HEK293 (cell line): ENCODE data around the gene ESR1.

Source experiments
- CTCF ChIA-PET: fragments of 350-600 bp; formaldehyde crosslinking; extraction: SDS; loops from one replicate; lab custom pipeline; 2021; ENCODE audit warnings: antibody characterized with exemption; lab: Yijun Ruan, JAX
- POLR2A ChIA-PET: fragments of 300-600 bp; formaldehyde crosslinking; extraction: SDS; loops from one replicate; lab custom pipeline; 2020; ENCODE audit warnings: antibody characterized with exemption, inconsistent platforms; lab: Yijun Ruan, JAX
- H3K27ac ChIP-seq: fragments of 200-500 bp; sonication (Bioruptor generic); 2 replicates; pipeline ENCODE4 v1.5.1; 2014; ENCODE audit warnings: low read depth, low read length, control low read depth, inconsistent platforms; ENCODE audit errors: extremely low read depth
- H3K36me3 ChIP-seq, 2 experiments: fragments of 200-500 bp in 1 of 2; sonication (Bioruptor generic) in 1 of 2; 1 replicate in 1 of 2; 2 replicates in 1 of 2; pipeline ENCODE4 v1.5.1; 2014 to 2017; ENCODE audit warnings: inconsistent platforms in 2 of 2, low read length in 2 of 2; ENCODE audit not compliant: control insufficient read depth in 2 of 2, insufficient read depth in 1 of 2
- H3K4me1 ChIP-seq: fragments of 200-500 bp; sonication (Bioruptor generic); 2 replicates; pipeline ENCODE4 v1.5.1; 2014; ENCODE audit warnings: mild to moderate bottlenecking, low read length, inconsistent platforms; ENCODE audit not compliant: control insufficient read depth, insufficient read depth
- H3K4me3 ChIP-seq: 2 replicates; pipeline ENCODE4 v1.5.1; 2011; ENCODE audit warnings: low read depth, mild to moderate bottlenecking, control low read depth, low read length, moderate library complexity
- H3K9me3 ChIP-seq: fragments of 200-500 bp; sonication (Bioruptor generic); 2 replicates; pipeline ENCODE4 v1.5.1; 2014; ENCODE audit warnings: low read depth, low read length, inconsistent platforms; ENCODE audit not compliant: control insufficient read depth, insufficient read depth
- GLI4 ChIP-seq: fragments of 450-650 bp; formaldehyde crosslinking; IDR thresholded peaks from 2 replicates; pipeline ENCODE4 v1.5.1; 2016; ENCODE audit warnings: missing biosample characterization, missing genetic modification characterization
- HOXA7 ChIP-seq: sonication (generic); formaldehyde crosslinking; IDR thresholded peaks from 2 replicates; pipeline ENCODE4 v1.8.1; 2022; ENCODE audit warnings: missing genetic modification reagents, borderline replicate concordance
- PBX3 ChIP-seq: sonication (generic); formaldehyde crosslinking; IDR thresholded peaks from 2 replicates; pipeline ENCODE4 v1.8.1; 2022; ENCODE audit warnings: mild to moderate bottlenecking, moderate library complexity, missing genetic modification reagents
- SCRT2 ChIP-seq: fragments of 450-650 bp; formaldehyde crosslinking; IDR thresholded peaks from 2 replicates; pipeline ENCODE4 v1.5.1; 2016; ENCODE audit warnings: missing biosample characterization, missing genetic modification characterization
- SETDB1 ChIP-seq: IDR thresholded peaks from one replicate; pipeline ENCODE4 v1.6.1; 2017; ENCODE audit warnings: mild to moderate bottlenecking, low read length, moderate library complexity, mixed read lengths; ENCODE audit not compliant: insufficient read length
- SP7 ChIP-seq: fragments of 450-650 bp; formaldehyde crosslinking; IDR thresholded peaks from 2 replicates; pipeline ENCODE4 v1.5.1; 2016; ENCODE audit warnings: missing biosample characterization, missing genetic modification characterization
- ZNF292 ChIP-seq: fragments of 450-650 bp; formaldehyde crosslinking; IDR thresholded peaks from 2 replicates; pipeline ENCODE4 v1.5.1; 2016; ENCODE audit warnings: low read depth, missing biosample characterization, missing genetic modification characterization, borderline replicate concordance
- ZNF433 ChIP-seq: fragments of 450-650 bp; formaldehyde crosslinking; IDR thresholded peaks from 2 replicates; pipeline ENCODE4 v1.5.1; 2016; ENCODE audit warnings: missing biosample characterization, missing genetic modification characterization, low read depth
- ZNF513 ChIP-seq: fragments of 450-650 bp; IDR thresholded peaks from 2 replicates; pipeline ENCODE4 v1.5.1; 2018; ENCODE audit warnings: missing biosample characterization, missing genetic modification characterization
- ZNF514 ChIP-seq: fragments of 450-650 bp; formaldehyde crosslinking; IDR thresholded peaks from 2 replicates; pipeline ENCODE4 v1.5.1; 2016; ENCODE audit warnings: missing biosample characterization, missing genetic modification characterization
- ZNF660 ChIP-seq: fragments of 450-650 bp; IDR thresholded peaks from 2 replicates; pipeline ENCODE4 v1.5.1; 2018; ENCODE audit warnings: missing biosample characterization, mild to moderate bottlenecking, missing genetic modification characterization
- ZXDB ChIP-seq: fragments of 450-650 bp; formaldehyde crosslinking; IDR thresholded peaks from 2 replicates; pipeline ENCODE4 v1.5.1; 2016; ENCODE audit warnings: missing biosample characterization, missing genetic modification characterization
- TF ChIP-seq, protein P1 (sequence below): fragments of 450-650 bp; formaldehyde crosslinking; IDR thresholded peaks from 2 replicates; pipeline ENCODE4 v1.5.1; 2017; ENCODE audit warnings: missing biosample characterization, missing genetic modification characterization
- TF ChIP-seq, protein P2 (sequence below): fragments of 450-650 bp; formaldehyde crosslinking; IDR thresholded peaks from 2 replicates; pipeline ENCODE4; 2016; ENCODE audit warnings: missing biosample characterization, missing genetic modification characterization
- TF ChIP-seq, protein P3 (sequence below): fragments of 450-650 bp; formaldehyde crosslinking; conservative IDR thresholded peaks from 2 replicates; pipeline ENCODE4 v1.5.1; 2016; ENCODE audit warnings: low read depth, missing biosample characterization, missing genetic modification characterization

Gene ESR1

GRCh38 chr6:152148412-152148811, 340.9 kb downstream of the ESR1 start:
- Histone ChIP-seq H3K4me3 (no peak overlapping the region), H3K9me3 (no peaks in the 10 kb centered on the region), H3K27ac (no peak overlapping the region), H3K36me3 (peaks cover 4 to 45% of the 10 kb centered on the region in 2 experiments; a peak in 1 of 3 replicates), H3K4me1 (no peaks in the 10 kb centered on the region)
- POLR2A ChIA-PET: no interaction called here
- CTCF ChIA-PET: no interaction called here
- TF ChIP-seq ZXDB (tag by site-specific recombination) (no peak), SCRT2 (tag by site-specific recombination) (no peak), PBX3 (CRISPR knock-in tag) (no peak), ZNF660 (tag by site-specific recombination) (no peak), GLI4 (tag by site-specific recombination) (no peak), ZNF513 (tag by site-specific recombination) (no peak)
- TF ChIP-seq, protein P1, sequence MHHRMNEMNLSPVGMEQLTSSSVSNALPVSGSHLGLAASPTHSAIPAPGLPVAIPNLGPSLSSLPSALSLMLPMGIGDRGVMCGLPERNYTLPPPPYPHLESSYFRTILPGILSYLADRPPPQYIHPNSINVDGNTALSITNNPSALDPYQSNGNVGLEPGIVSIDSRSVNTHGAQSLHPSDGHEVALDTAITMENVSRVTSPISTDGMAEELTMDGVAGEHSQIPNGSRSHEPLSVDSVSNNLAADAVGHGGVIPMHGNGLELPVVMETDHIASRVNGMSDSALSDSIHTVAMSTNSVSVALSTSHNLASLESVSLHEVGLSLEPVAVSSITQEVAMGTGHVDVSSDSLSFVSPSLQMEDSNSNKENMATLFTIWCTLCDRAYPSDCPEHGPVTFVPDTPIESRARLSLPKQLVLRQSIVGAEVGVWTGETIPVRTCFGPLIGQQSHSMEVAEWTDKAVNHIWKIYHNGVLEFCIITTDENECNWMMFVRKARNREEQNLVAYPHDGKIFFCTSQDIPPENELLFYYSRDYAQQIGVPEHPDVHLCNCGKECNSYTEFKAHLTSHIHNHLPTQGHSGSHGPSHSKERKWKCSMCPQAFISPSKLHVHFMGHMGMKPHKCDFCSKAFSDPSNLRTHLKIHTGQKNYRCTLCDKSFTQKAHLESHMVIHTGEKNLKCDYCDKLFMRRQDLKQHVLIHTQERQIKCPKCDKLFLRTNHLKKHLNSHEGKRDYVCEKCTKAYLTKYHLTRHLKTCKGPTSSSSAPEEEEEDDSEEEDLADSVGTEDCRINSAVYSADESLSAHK (tag by site-specific recombination): no peak
- TF ChIP-seq, all 188 proteins: peak for 0

- POLR2A ChIA-PET: no interaction called here
- CTCF ChIA-PET: interaction anchor here (1.4 kb wide), 1 partner anchor 385 kb away, joined by 3 read pairs; no protein-coding TSS in a partner anchor
- Histone ChIP-seq H3K4me3 (no peak overlapping the region), H3K27ac (no peak overlapping the region), H3K9me3 (no peaks in the 10 kb centered on the region), H3K36me3 (peaks cover 7 to 53% of the 10 kb centered on the region in 2 experiments; a peak in 1 of 3 replicates), H3K4me1 (no peaks in the 10 kb centered on the region)
- TF ChIP-seq SETDB1 (no peak), HOXA7 (CRISPR knock-in tag) (no peak), ZNF433 (tag by site-specific recombination) (no peak), ZNF292 (tag by site-specific recombination) (no peak), SP7 (no peak), ZNF514 (tag by site-specific recombination) (no peak)
- TF ChIP-seq, protein P2, sequence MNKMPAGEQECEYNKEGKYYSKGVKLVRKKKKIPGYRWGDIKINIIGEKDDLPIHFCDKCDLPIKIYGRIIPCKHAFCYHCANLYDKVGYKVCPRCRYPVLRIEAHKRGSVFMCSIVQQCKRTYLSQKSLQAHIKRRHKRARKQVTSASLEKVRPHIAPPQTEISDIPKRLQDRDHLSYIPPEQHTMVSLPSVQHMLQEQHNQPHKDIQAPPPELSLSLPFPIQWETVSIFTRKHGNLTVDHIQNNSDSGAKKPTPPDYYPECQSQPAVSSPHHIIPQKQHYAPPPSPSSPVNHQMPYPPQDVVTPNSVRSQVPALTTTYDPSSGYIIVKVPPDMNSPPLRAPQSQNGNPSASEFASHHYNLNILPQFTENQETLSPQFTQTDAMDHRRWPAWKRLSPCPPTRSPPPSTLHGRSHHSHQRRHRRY (tag by site-specific recombination): no peak
- TF ChIP-seq, protein P3, sequence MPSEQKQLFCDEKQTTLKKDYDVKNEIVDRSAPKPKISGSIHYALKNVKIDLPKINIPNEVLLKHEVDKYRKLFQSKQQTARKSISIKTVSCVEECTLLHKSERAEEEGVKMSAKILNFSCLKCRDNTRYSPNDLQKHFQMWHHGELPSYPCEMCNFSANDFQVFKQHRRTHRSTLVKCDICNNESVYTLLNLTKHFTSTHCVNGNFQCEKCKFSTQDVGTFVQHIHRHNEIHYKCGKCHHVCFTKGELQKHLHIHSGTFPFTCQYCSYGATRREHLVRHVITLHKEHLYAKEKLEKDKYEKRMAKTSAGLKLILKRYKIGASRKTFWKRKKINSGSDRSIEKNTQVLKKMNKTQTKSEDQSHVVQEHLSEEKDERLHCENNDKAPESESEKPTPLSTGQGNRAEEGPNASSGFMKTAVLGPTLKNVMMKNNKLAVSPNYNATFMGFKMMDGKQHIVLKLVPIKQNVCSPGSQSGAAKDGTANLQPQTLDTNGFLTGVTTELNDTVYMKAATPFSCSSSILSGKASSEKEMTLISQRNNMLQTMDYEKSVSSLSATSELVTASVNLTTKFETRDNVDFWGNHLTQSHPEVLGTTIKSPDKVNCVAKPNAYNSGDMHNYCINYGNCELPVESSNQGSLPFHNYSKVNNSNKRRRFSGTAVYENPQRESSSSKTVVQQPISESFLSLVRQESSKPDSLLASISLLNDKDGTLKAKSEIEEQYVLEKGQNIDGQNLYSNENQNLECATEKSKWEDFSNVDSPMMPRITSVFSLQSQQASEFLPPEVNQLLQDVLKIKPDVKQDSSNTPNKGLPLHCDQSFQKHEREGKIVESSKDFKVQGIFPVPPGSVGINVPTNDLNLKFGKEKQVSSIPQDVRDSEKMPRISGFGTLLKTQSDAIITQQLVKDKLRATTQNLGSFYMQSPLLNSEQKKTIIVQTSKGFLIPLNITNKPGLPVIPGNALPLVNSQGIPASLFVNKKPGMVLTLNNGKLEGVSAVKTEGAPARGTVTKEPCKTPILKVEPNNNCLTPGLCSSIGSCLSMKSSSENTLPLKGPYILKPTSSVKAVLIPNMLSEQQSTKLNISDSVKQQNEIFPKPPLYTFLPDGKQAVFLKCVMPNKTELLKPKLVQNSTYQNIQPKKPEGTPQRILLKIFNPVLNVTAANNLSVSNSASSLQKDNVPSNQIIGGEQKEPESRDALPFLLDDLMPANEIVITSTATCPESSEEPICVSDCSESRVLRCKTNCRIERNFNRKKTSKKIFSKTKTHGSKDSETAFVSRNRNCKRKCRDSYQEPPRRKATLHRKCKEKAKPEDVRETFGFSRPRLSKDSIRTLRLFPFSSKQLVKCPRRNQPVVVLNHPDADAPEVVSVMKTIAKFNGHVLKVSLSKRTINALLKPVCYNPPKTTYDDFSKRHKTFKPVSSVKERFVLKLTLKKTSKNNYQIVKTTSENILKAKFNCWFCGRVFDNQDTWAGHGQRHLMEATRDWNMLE: no peak
Observed at GRCh38 chr6:152150196-152150595, 342.7 kb downstream of the ESR1 start.
